ENCODE results near the gene EDIL3.

GRCh38 chr5:84279234-84279633 lies 105.4 kb downstream of the EDIL3 start:
- TF ChIP-seq CTCF (IDR thresholded peaks at IDR 0.05) = no peak
- no peak for TF ChIP-seq POLR2A (IDR thresholded peaks at IDR 0.05)
